A673 (cell line): ENCODE data around the gene SLAIN2. TPM values are rescaled to one million over a fixed set of nuclear protein-coding genes. Genes with fewer than 3 reads are reported as not detected.

ENCODE experiments used
- BruUV-seq: library from RNA; stranded (reverse); fragments of 400-500 nt; replicated peaks from 2 replicates; lab custom pipeline; 2021; lab: Mats Ljungman, UMichigan
- CTCF ChIA-PET: fragments of 300-600 bp; sonication (Branson Sonifier 250); formaldehyde crosslinking; loops from one replicate; lab custom pipeline; 2022; ENCODE audit warnings: antibody characterized with exemption; lab: Charles Lee
- POLR2A ChIA-PET: fragments of 300-600 bp; sonication (Branson Sonifier 250); formaldehyde crosslinking; loops from one replicate; lab custom pipeline; 2022; ENCODE audit warnings: antibody characterized with exemption; ENCODE audit not compliant: low non-redundant PET; lab: Charles Lee
- DNase-seq: peaks from one replicate; pipeline ENCODE4 v3.0.0-alpha.2; 2015; ENCODE audit warnings: low spot score
- H3K27ac ChIP-seq: fragments of 200-600 bp; sonication (generic); 2 replicates; pipeline ENCODE4 v1.5.1; 2016; ENCODE audit warnings: mixed run types, low read depth, mild to moderate bottlenecking, mixed read lengths, antibody characterized with exemption, low read length; ENCODE audit not compliant: poor library complexity, severe bottlenecking
- H3K27me3 ChIP-seq: fragments of 200-600 bp; sonication (generic); replicated peaks from 2 replicates; pipeline ENCODE4 v1.6.1; 2017; ENCODE audit warnings: mixed run types, low read depth, mild to moderate bottlenecking, mixed read lengths, antibody characterized with exemption, low read length; ENCODE audit not compliant: insufficient read depth, poor library complexity
- H3K36me3 ChIP-seq: fragments of 200-600 bp; sonication (generic); 2 replicates; pipeline ENCODE4 v1.6.1; 2016; ENCODE audit warnings: mixed run types, mild to moderate bottlenecking, mixed read lengths, antibody characterized with exemption, low read length; ENCODE audit not compliant: insufficient read depth, poor library complexity, severe bottlenecking
- H3K4me1 ChIP-seq: fragments of 200-600 bp; sonication (generic); 2 replicates; pipeline ENCODE4 v1.6.1; 2017; ENCODE audit warnings: mixed run types, mild to moderate bottlenecking, mixed read lengths, antibody characterized with exemption, low read length; ENCODE audit not compliant: insufficient read depth, poor library complexity, severe bottlenecking
- H3K4me3 ChIP-seq: fragments of 200-600 bp; sonication (generic); 2 replicates; pipeline ENCODE4 v1.5.1; 2016; ENCODE audit warnings: low read depth, mixed run types, mild to moderate bottlenecking, mixed read lengths, low read length; ENCODE audit not compliant: poor library complexity, severe bottlenecking
- H3K9me3 ChIP-seq: fragments of 200-600 bp; sonication (generic); 2 replicates; pipeline ENCODE4 v1.6.1; 2016; ENCODE audit warnings: mixed run types, low read depth, mild to moderate bottlenecking, mixed read lengths, antibody characterized with exemption, low read length; ENCODE audit not compliant: poor library complexity, severe bottlenecking
- CTCF ChIP-seq: fragments of 300-800, 200-600 bp; sonication (generic); conservative IDR thresholded peaks from 2 replicates; pipeline ENCODE4 v1.5.1; 2017; ENCODE audit warnings: low read depth, mild to moderate bottlenecking, antibody characterized with exemption, low read length, moderate library complexity, mixed read lengths
- EZH2 ChIP-seq: fragments of 200-600 bp; sonication (generic); IDR thresholded peaks from 2 replicates; pipeline ENCODE4 v1.6.1; 2017; ENCODE audit warnings: borderline replicate concordance, low read depth, mild to moderate bottlenecking, mixed read lengths, antibody characterized with exemption, low read length; ENCODE audit not compliant: poor library complexity, severe bottlenecking
- intact Hi-C: fragments of 100-400 bp; cut with micrococcal nuclease; formaldehyde crosslinking; loops from one replicate; pipeline ENCODE4 v1.10.0; 2022; ENCODE audit not compliant: unreplicated experiment
- total RNA-seq: library from RNA; stranded (reverse); gene quantifications from 2 replicates; pipeline ENCODE4 v1.2.3, GENCODE V29; 2021

SLAIN2 gene
- total RNA-seq, 1 experiment from 2014 or later, result 74.0 TPM

GRCh38 chr4:48296365-48296764 lies 45.0 kb upstream of the SLAIN2 start:
- H3K9me3 ChIP-seq, result no peaks in the 10 kb centered on the region
- intact Hi-C loops, result no loop called here
- H3K4me3 ChIP-seq, result no peak overlapping the region
- H3K27me3 ChIP-seq, result no peaks in the 10 kb centered on the region
- POLR2A ChIA-PET, result no interaction called here
- no peak for DNase-seq
- H3K27ac ChIP-seq, result no peak overlapping the region
- no peak for TF ChIP-seq CTCF
- TF ChIP-seq EZH2, result no peak
- no TSS peak for BruUV-seq
- no peaks in the 10 kb centered on the region for H3K4me1 ChIP-seq
- no peaks in the 10 kb centered on the region for H3K36me3 ChIP-seq
- CTCF ChIA-PET, result no interaction called here

- Histone ChIP-seq H3K27ac (no peak overlapping the region), H3K9me3 (no peaks in the 10 kb centered on the region), H3K36me3 (no peaks in the 10 kb centered on the region), H3K4me1 (no peaks in the 10 kb centered on the region), H3K4me3 (no peak overlapping the region), H3K27me3 (no peaks in the 10 kb centered on the region)
- BruUV-seq, result no TSS peak
- CTCF ChIA-PET, result no interaction called here
- POLR2A ChIA-PET, result no interaction called here
- intact Hi-C loops, result no loop called here
- no peak for DNase-seq
- TF ChIP-seq CTCF, result no peak
- TF ChIP-seq EZH2, result no peak
These were observed 44.0 kb upstream of the SLAIN2 start for GRCh38 chr4:48297256-48297846.

GRCh38 chr4:48299560-48299959 lies 41.8 kb upstream of the SLAIN2 start:
- intact Hi-C loops, result no loop called here
- BruUV-seq, result no TSS peak
- no peaks in the 10 kb centered on the region for H3K9me3 ChIP-seq
- H3K4me1 ChIP-seq, result no peaks in the 10 kb centered on the region
- ChIA-PET POLR2A (no interaction called here), CTCF (no interaction called here)
- no peaks in the 10 kb centered on the region for H3K27me3 ChIP-seq
- no peak overlapping the region for H3K4me3 ChIP-seq
- TF ChIP-seq CTCF (no peak), EZH2 (no peak)
- no peak for DNase-seq
- no peak overlapping the region for H3K27ac ChIP-seq
- H3K36me3 ChIP-seq, result no peaks in the 10 kb centered on the region
